GM23338 (cell line): Measurements from ENCODE around the gene CPSF3. TPM values are rescaled to one million over a fixed set of nuclear protein-coding genes. Genes with fewer than 3 reads are reported as not detected.

ENCODE experiments used
- ATAC-seq: fragments of 200-7000 bp; cut with Tn5 transposase; 3 replicates; pipeline ENCODE4 v1.9.1; 2020
- DNase-seq: peaks from one replicate; pipeline ENCODE4 v3.0.0-alpha.2; 2015; ENCODE audit warnings: low spot score
- H2AFZ ChIP-seq: fragments of 200-600 bp; sonication (generic); 2 replicates; pipeline ENCODE4 v1.8.0; 2016; ENCODE audit warnings: antibody characterized with exemption, mild to moderate bottlenecking, moderate library complexity
- H3F3A ChIP-seq: fragments of 200-600 bp; sonication (generic); replicated peaks from 2 replicates; pipeline ENCODE4 v1.8.0; 2017; ENCODE audit warnings: antibody characterized with exemption, mixed run types, low read depth
- H3K27ac ChIP-seq: fragments of 200-600 bp; sonication (generic); 2 replicates; pipeline ENCODE4 v1.6.1; 2016; ENCODE audit warnings: low read depth
- H3K27me3 ChIP-seq: fragments of 200-600 bp; sonication (generic); 2 replicates; pipeline ENCODE4 v1.8.0; 2016; ENCODE audit warnings: mild to moderate bottlenecking, mixed run types, moderate library complexity; ENCODE audit not compliant: insufficient read depth
- H3K36me3 ChIP-seq: fragments of 200-600 bp; sonication (generic); 2 replicates; pipeline ENCODE4 v1.8.0; 2016; ENCODE audit warnings: mild to moderate bottlenecking; ENCODE audit not compliant: insufficient read depth
- H3K4me1 ChIP-seq: fragments of 200-600 bp; sonication (generic); 2 replicates; pipeline ENCODE4 v1.8.0; 2016; ENCODE audit warnings: mild to moderate bottlenecking, moderate library complexity; ENCODE audit not compliant: insufficient read depth
- H3K4me2 ChIP-seq: fragments of 200-600 bp; sonication (generic); 2 replicates; pipeline ENCODE4 v1.7.1; 2017; ENCODE audit warnings: mixed run types
- H3K4me3 ChIP-seq: fragments of 200-600 bp; sonication (generic); 2 replicates; pipeline ENCODE4 v1.6.1; 2016; ENCODE audit warnings: mixed run types
- H3K79me2 ChIP-seq: fragments of 200-600 bp; sonication (generic); replicated peaks from 2 replicates; pipeline ENCODE4 v1.8.0; 2017; ENCODE audit warnings: mild to moderate bottlenecking; ENCODE audit not compliant: insufficient read depth
- H3K9me2 ChIP-seq: fragments of 200-600 bp; sonication (generic); 2 replicates; pipeline ENCODE4 v1.8.0; 2017; ENCODE audit not compliant: insufficient read depth
- H4K20me1 ChIP-seq: fragments of 200-600 bp; sonication (generic); replicated peaks from 2 replicates; pipeline ENCODE4 v1.8.0; 2017; ENCODE audit warnings: mild to moderate bottlenecking; ENCODE audit not compliant: insufficient read depth
- H3K27ac Mint-ChIP-seq: 2 replicates; pipeline ENCODE4 v1.8.0; 2020; ENCODE audit warnings: inconsistent platforms, mild to moderate bottlenecking, moderate library complexity, mixed read lengths
- H3K27me3 Mint-ChIP-seq: 3 replicates; pipeline ENCODE4 v1.8.0; 2022; ENCODE audit warnings: low read depth, mild to moderate bottlenecking, moderate library complexity, mixed read lengths, inconsistent platforms; ENCODE audit not compliant: insufficient read depth, poor library complexity
- H3K36me3 Mint-ChIP-seq: 3 replicates; pipeline ENCODE4 v1.8.0; 2021; ENCODE audit warnings: low read depth, mild to moderate bottlenecking, inconsistent platforms, moderate library complexity, mixed read lengths
- H3K4me1 Mint-ChIP-seq: 3 replicates; pipeline ENCODE4 v1.8.0; 2020; ENCODE audit warnings: mild to moderate bottlenecking, inconsistent platforms, mixed read lengths
- H3K4me3 Mint-ChIP-seq: 3 replicates; pipeline ENCODE4 v1.8.0; 2021; ENCODE audit warnings: moderate library complexity, mild to moderate bottlenecking, inconsistent platforms, mixed read lengths
- H3K9me3 Mint-ChIP-seq: 3 replicates; pipeline ENCODE4 v1.8.0; 2020; ENCODE audit warnings: moderate library complexity, mild to moderate bottlenecking, inconsistent platforms, mixed read lengths
- CREB1 ChIP-seq: fragments of 250-450 bp; sonication (Bioruptor Pico); IDR thresholded peaks from 2 replicates; pipeline ENCODE4 v1.5.0; 2020; ENCODE audit warnings: low read depth, mild to moderate bottlenecking, moderate library complexity
- EZH2phosphoT487 ChIP-seq: fragments of 200-600 bp; sonication (generic); IDR thresholded peaks from one replicate; pipeline ENCODE4 v1.8.1; 2018; ENCODE audit warnings: antibody characterized with exemption; ENCODE audit not compliant: unreplicated experiment
- JUNB ChIP-seq: IDR thresholded peaks from one replicate; pipeline ENCODE4 v1.6.1; 2016; ENCODE audit warnings: antibody characterized with exemption; ENCODE audit not compliant: unreplicated experiment
- NANOG ChIP-seq: IDR thresholded peaks from 2 replicates; pipeline ENCODE4 v1.6.1; 2016; ENCODE audit warnings: antibody characterized with exemption, borderline replicate concordance
- POLR2AphosphoS5 ChIP-seq: IDR thresholded peaks from 2 replicates; pipeline ENCODE4 v1.6.1; 2016; ENCODE audit warnings: antibody characterized with exemption, low read depth
- polyA plus RNA-seq: library from polyadenylated mRNA; unstranded; fragments of >200 nt; fragmentation: Nextera tagmentation; extraction: Ambion mirVana; gene quantifications from 2 replicates; pipeline ENCODE4 v1.2.1, GENCODE V29; 2016
- total RNA-seq: library from RNA; depleted of rRNA; stranded (reverse); fragments of >200 nt; shearing (Covaris generic); gene quantifications from 2 replicates; pipeline ENCODE4 v1.2.3, GENCODE V29; 2014
- TF ChIP-seq, protein P1 (sequence below), 2 experiments: fragments of 200-600 bp in 1 of 2; sonication (generic) in 1 of 2; conservative IDR thresholded peaks; 2 replicates each; pipeline versions ENCODE4 v1.5.1 to v1.6.1; 2016 to 2017; ENCODE audit warnings: antibody characterized with exemption in 2 of 2, low read depth in 2 of 2, mild to moderate bottlenecking in 2 of 2, moderate library complexity in 1 of 2

The CPSF3 gene
- total and polyA plus RNA-seq, 2 experiments from 2014 or later: 77.1 to 105 TPM

GRCh38 chr2:9374071-9374730 is 49.3 kb upstream of the CPSF3 start (continued):
- TF ChIP-seq, protein P1, sequence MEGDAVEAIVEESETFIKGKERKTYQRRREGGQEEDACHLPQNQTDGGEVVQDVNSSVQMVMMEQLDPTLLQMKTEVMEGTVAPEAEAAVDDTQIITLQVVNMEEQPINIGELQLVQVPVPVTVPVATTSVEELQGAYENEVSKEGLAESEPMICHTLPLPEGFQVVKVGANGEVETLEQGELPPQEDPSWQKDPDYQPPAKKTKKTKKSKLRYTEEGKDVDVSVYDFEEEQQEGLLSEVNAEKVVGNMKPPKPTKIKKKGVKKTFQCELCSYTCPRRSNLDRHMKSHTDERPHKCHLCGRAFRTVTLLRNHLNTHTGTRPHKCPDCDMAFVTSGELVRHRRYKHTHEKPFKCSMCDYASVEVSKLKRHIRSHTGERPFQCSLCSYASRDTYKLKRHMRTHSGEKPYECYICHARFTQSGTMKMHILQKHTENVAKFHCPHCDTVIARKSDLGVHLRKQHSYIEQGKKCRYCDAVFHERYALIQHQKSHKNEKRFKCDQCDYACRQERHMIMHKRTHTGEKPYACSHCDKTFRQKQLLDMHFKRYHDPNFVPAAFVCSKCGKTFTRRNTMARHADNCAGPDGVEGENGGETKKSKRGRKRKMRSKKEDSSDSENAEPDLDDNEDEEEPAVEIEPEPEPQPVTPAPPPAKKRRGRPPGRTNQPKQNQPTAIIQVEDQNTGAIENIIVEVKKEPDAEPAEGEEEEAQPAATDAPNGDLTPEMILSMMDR (conservative IDR thresholded peaks at IDR 0.05; ENCODE audit: low read depth in 2 of 2): no peak

DNA sequence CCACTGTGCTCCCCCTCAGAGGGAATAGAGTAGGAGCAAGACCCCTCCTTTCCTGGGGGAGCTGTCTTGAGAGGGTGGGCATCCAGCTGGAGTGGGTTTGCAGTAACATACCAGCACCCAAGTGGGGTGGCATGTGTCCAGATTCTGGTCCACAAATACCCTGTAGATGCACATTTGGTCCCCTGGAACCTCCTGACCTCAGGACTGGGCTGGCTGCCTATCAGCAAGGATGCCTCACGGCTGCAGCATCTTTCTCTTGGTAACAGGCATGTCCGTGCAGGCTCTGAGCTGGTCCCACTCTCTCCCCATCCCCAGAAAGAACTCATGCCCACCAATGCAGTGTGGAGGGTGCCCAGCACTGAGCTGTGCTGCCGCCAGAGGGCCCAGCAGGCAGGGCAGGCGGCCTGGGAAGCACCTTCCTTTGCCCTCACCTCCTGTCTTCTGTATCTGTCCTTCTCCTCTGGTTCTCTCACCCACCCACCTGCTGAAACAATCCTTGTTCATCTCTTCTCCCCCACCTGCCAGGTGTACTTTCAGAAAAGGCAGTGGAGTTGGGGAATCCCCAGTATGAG is 47.5 kb upstream of the CPSF3 start:
- H3K36me3 Mint-ChIP-seq: peaks cover 31% of the 10 kb centered on the region
- no peak overlapping the region for H2AFZ ChIP-seq
- peaks cover 9% of the 10 kb centered on the region for H3K27me3 Mint-ChIP-seq
- no peaks in the 10 kb centered on the region for H4K20me1 ChIP-seq
- no peak overlapping the region for H3K4me3 Mint-ChIP-seq
- no peak overlapping the region for H3K27ac Mint-ChIP-seq
- no peaks in the 10 kb centered on the region for H3K9me2 ChIP-seq
- H3K9me3 Mint-ChIP-seq: no peaks in the 10 kb centered on the region; the same call in 2 of the 3 replicates
- no peaks in the 10 kb centered on the region for H3K79me2 ChIP-seq
- no peak overlapping the region for H3K4me3 ChIP-seq
- H3K4me1 Mint-ChIP-seq: peaks cover 31% of the 10 kb centered on the region
- peaks cover 9% of the 10 kb centered on the region; the same call in 1 of the 2 replicates for H3K4me1 ChIP-seq
- no peaks in the 10 kb centered on the region for H3F3A ChIP-seq
- H3K27me3 ChIP-seq: no peaks in the 10 kb centered on the region
- DNase-seq (no peak), ATAC-seq (no peak)
- no peak overlapping the region for H3K27ac ChIP-seq
- no peak for TF ChIP-seq NANOG
- TF ChIP-seq, protein P1 (conservative IDR thresholded peaks at IDR 0.05; ENCODE audit: low read depth in 2 of 2): peak; percentile 8 to 37; a peak in 1 of 4 replicates
- H3K36me3 ChIP-seq: no peaks in the 10 kb centered on the region; the same call in 1 of the 2 replicates
- no peak overlapping the region for H3K4me2 ChIP-seq

DNA sequence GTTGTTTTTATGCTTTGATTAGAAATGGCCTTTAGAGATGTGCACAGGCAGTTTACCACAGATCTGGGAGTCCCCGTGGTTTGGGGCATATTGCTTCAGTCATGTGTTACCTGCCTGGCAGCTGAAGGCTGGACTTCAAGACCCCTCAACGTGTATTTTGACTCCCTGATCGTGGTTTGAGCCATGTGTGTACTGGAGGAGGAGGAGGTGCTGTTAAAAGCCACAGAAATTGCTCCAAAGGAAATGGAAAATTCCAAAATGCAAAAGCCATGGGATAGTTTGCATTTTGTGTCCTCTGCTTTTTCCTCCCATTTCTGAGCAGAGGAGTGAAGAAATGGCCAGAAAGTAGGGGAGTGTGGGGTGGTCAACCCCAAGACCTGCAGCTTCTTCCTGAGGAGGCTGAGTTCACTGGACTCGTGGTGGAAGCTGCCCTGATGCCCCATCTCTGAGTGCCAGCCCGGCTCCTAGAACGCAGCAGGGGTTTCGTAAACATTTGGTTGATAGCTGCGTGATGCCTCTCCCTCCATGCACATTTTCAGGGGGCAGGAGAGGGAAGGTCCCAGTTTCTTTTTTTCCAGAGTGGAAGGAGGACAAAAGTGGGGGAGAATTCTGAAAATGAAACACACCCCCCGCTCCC is 45.9 kb upstream of the CPSF3 start:
- Histone ChIP-seq H3K4me3 (no peak overlapping the region), H3K36me3 (no peaks in the 10 kb centered on the region; the same call in 1 of the 2 replicates), H3K79me2 (no peaks in the 10 kb centered on the region), H3K4me1 (peaks cover 9% of the 10 kb centered on the region; the same call in 1 of the 2 replicates), H2AFZ (no peak overlapping the region), H3K27me3 (no peaks in the 10 kb centered on the region), H3K9me2 (no peaks in the 10 kb centered on the region), H3F3A (no peaks in the 10 kb centered on the region), H3K4me2 (no peak overlapping the region), H4K20me1 (no peaks in the 10 kb centered on the region), H3K27ac (peak overlapping the region; percentile 59; the same call in 1 of the 2 replicates)
- DNase-seq (no peak), ATAC-seq (no peak)
- H3K36me3 Mint-ChIP-seq: peaks cover 28% of the 10 kb centered on the region
- peaks cover 9% of the 10 kb centered on the region for H3K27me3 Mint-ChIP-seq
- peak overlapping the region; percentile 84; the same call in 1 of the 2 replicates for H3K27ac Mint-ChIP-seq
- H3K9me3 Mint-ChIP-seq: no peaks in the 10 kb centered on the region; the same call in 2 of the 3 replicates
- no peak overlapping the region for H3K4me3 Mint-ChIP-seq
- peaks cover 28% of the 10 kb centered on the region for H3K4me1 Mint-ChIP-seq
- TF ChIP-seq JUNB: no peak
- TF ChIP-seq POLR2AphosphoS5: no peak
- TF ChIP-seq NANOG: no peak
- TF ChIP-seq, protein P1 (conservative IDR thresholded peaks at IDR 0.05; ENCODE audit: low read depth in 2 of 2): no peak
- TF ChIP-seq CREB1 (CRISPR knock-in tag): no peak
- TF ChIP-seq EZH2phosphoT487: no peak
